ENCODE measurements around the gene XPR1.

DNA sequence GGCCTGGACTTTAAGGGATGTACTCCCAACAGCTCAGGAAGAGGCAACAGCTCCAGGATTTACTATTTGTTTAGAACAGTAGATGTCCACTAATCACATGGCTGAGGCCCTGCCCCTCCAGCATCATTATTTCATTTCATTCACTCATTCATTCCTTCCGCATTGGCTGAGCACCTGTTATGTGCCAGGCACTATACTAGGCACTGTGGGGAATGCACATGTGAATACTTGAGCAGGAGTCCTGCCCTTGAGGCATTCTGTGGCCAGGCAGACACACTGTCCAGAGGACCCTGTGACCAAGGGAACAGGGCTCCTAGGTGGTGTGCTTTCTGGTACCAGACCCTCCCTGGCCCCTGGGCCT, 305.2 kb downstream of the XPR1 start:
- TF ChIP-seq, protein P1, sequence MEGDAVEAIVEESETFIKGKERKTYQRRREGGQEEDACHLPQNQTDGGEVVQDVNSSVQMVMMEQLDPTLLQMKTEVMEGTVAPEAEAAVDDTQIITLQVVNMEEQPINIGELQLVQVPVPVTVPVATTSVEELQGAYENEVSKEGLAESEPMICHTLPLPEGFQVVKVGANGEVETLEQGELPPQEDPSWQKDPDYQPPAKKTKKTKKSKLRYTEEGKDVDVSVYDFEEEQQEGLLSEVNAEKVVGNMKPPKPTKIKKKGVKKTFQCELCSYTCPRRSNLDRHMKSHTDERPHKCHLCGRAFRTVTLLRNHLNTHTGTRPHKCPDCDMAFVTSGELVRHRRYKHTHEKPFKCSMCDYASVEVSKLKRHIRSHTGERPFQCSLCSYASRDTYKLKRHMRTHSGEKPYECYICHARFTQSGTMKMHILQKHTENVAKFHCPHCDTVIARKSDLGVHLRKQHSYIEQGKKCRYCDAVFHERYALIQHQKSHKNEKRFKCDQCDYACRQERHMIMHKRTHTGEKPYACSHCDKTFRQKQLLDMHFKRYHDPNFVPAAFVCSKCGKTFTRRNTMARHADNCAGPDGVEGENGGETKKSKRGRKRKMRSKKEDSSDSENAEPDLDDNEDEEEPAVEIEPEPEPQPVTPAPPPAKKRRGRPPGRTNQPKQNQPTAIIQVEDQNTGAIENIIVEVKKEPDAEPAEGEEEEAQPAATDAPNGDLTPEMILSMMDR (IDR thresholded peaks at IDR 0.05): no peak
- TF ChIP-seq POLR2AphosphoS5 (IDR thresholded peaks at IDR 0.05) (no peak), POLR2A (IDR thresholded peaks at IDR 0.05) (no peak), EP300 (IDR thresholded peaks at IDR 0.05; ENCODE audit: low read depth) (no peak)

Measured in transverse colon (tissue), 4 donors.